Measurements from ENCODE around the gene SF3B6.
"Not testable (repeated sequence)": the region's sequence is repeated elsewhere in the genome, so short reads cannot be mapped to it uniquely, and the experiment has no call there.

SF3B6 gene

GRCh38 chr2:24075915-24076848 is at the start of gene SF3B6:
SF3B6 (minus strand) TSS chr2:24076326; CDS start chr2:24076229, 97 bp downstream.
- peak; percentile 100 for DNase-seq

- DNase-seq, result no peak
These were observed 47.9 kb upstream of the SF3B6 start for GRCh38 chr2:24123922-24124580.

GRCh38 chr2:24123195-24123921 is 47.2 kb upstream of the SF3B6 start, which contains the start of the genes FAM228B and PFN4:
FAM228B (plus strand) TSS chr2:24123469; CDS start chr2:24124362, 893 bp downstream.
PFN4 (minus strand) TSS chr2:24123334; CDS start chr2:24122535, 799 bp downstream.
- peak; percentile 33 for DNase-seq

- no peak for DNase-seq
These were observed 46.5 kb upstream of the SF3B6 start for GRCh38 chr2:24122366-24123194.

- no peak for DNase-seq
These were observed 45.3 kb upstream of the SF3B6 start for GRCh38 chr2:24121469-24121868.

- DNase-seq, result no peak
These were observed 44.9 kb upstream of the SF3B6 start for GRCh38 chr2:24121066-24121465.

GRCh38 chr2:24117902-24118301 is 41.8 kb upstream of the SF3B6 start:
- no peak for DNase-seq

- no peak for DNase-seq
These were observed 38.9 kb upstream of the SF3B6 start for GRCh38 chr2:24115057-24115456.

- no peak for DNase-seq
These were observed 35.3 kb upstream of the SF3B6 start for GRCh38 chr2:24111407-24111901.

- no peak for DNase-seq
These were observed 34.7 kb upstream of the SF3B6 start for GRCh38 chr2:24110660-24111303.

GRCh38 chr2:24109431-24109830 is 33.3 kb upstream of the SF3B6 start:
- not testable (repeated sequence) for DNase-seq

- no peak for DNase-seq
These were observed 31.2 kb upstream of the SF3B6 start for GRCh38 chr2:24107336-24107735.

- no peak for DNase-seq
These were observed 30.7 kb upstream of the SF3B6 start for GRCh38 chr2:24106786-24107185.

GRCh38 chr2:24105816-24106215 is 29.7 kb upstream of the SF3B6 start:
- no peak for DNase-seq

- no peak for DNase-seq
These were observed 28.8 kb upstream of the SF3B6 start for GRCh38 chr2:24104906-24105305.

- no peak for DNase-seq
These were observed 28.1 kb upstream of the SF3B6 start for GRCh38 chr2:24104110-24104650.

- no peak for DNase-seq
These were observed 26.6 kb upstream of the SF3B6 start for GRCh38 chr2:24102677-24103076.

- DNase-seq, result no peak
These were observed 25.9 kb upstream of the SF3B6 start for GRCh38 chr2:24101992-24102391.

- DNase-seq, result not testable (repeated sequence)
These were observed 24.6 kb upstream of the SF3B6 start for GRCh38 chr2:24100732-24101131.

GRCh38 chr2:24095171-24095677 is 19.1 kb upstream of the SF3B6 start:
- not testable (repeated sequence) for DNase-seq

GRCh38 chr2:24093270-24093669 is 17.1 kb upstream of the SF3B6 start:
- not testable (repeated sequence) for DNase-seq

All from NCI-H1048 (cell line).